Measurements from ENCODE around the gene PRICKLE2. TPM values are rescaled to one million over a fixed set of nuclear protein-coding genes. Genes with fewer than 3 reads are reported as not detected.

The PRICKLE2 gene
- total and polyA plus RNA-seq, 2 experiments from 2014 or later: 8.5 to 30.3 TPM

GRCh38 chr3:64057231-64057630 lies 168.0 kb downstream of the PRICKLE2 start:
- Histone ChIP-seq H3K79me2 (no peaks in the 10 kb centered on the region), H2AFZ (no peak overlapping the region), H3K27me3 (no peaks in the 10 kb centered on the region), H3K36me3 (replicated peaks; ENCODE audit: insufficient read depth, low read depth) (no peaks in the 10 kb centered on the region), H4K20me1 (ENCODE audit: insufficient read depth, poor library complexity, severe bottlenecking) (no peaks in the 10 kb centered on the region), H3K9me3 (ENCODE audit: low read depth) (no peaks in the 10 kb centered on the region), H3K9me2 (replicated peaks; ENCODE audit: insufficient read depth) (no peaks in the 10 kb centered on the region), H3K4me2 (no peak overlapping the region), H3K27ac (no peak overlapping the region), H3K4me3 (no peak overlapping the region), H3K4me1 (ENCODE audit: insufficient read depth) (no peaks in the 10 kb centered on the region)
- TF ChIP-seq EZH2 (IDR thresholded peaks at IDR 0.05; ENCODE audit: borderline replicate concordance): no peak
- no peak for TF ChIP-seq EZH2phosphoT487 (IDR thresholded peaks at IDR 0.05; ENCODE audit: low read depth, severe bottlenecking, unreplicated experiment)
- TF ChIP-seq, protein P1, sequence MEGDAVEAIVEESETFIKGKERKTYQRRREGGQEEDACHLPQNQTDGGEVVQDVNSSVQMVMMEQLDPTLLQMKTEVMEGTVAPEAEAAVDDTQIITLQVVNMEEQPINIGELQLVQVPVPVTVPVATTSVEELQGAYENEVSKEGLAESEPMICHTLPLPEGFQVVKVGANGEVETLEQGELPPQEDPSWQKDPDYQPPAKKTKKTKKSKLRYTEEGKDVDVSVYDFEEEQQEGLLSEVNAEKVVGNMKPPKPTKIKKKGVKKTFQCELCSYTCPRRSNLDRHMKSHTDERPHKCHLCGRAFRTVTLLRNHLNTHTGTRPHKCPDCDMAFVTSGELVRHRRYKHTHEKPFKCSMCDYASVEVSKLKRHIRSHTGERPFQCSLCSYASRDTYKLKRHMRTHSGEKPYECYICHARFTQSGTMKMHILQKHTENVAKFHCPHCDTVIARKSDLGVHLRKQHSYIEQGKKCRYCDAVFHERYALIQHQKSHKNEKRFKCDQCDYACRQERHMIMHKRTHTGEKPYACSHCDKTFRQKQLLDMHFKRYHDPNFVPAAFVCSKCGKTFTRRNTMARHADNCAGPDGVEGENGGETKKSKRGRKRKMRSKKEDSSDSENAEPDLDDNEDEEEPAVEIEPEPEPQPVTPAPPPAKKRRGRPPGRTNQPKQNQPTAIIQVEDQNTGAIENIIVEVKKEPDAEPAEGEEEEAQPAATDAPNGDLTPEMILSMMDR (IDR thresholded peaks at IDR 0.05; ENCODE audit: poor library complexity): no peak
- WGBS (ENCODE audit: low lambda C conversion rate, missing lambda C conversion rate): 94% methylated on average over 4 of the region's 4 CpGs
- DNase-seq (ENCODE audit: low spot score): no peak

DNA sequence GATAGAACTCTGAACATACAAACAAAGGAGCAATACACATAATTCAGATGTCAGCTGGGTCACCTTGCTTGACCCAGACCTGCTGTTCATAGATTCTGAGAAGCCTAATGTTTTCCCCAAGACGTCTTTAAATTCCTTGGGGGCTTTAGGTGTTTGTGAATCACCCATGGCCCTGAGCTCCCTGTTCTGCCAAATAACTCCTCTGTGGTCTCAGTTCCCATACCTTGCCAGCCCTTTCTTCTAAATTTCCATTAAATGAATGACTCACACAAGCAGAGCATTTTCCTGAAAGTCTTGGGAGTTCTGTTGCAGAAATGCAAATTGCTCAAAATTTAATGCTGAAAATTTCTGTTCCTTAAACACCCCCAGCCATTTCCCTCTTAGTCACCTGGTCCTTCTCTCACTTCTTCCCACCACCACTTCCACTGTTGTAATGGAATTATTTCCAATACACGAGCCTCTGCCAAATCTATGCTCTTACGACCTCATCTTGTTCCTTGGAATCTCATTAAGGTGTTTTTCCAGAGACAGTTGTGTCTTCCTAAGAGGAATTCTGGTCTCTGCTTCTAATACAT lies 168.6 kb downstream of the PRICKLE2 start:
- DNase-seq (ENCODE audit: low spot score): no peak
- Histone ChIP-seq H3K4me1 (ENCODE audit: insufficient read depth) (no peaks in the 10 kb centered on the region), H3K4me3 (no peak overlapping the region), H3K79me2 (no peaks in the 10 kb centered on the region), H3K36me3 (replicated peaks; ENCODE audit: insufficient read depth, low read depth) (no peaks in the 10 kb centered on the region), H3K27me3 (no peaks in the 10 kb centered on the region), H3K4me2 (no peak overlapping the region), H3K27ac (no peak overlapping the region), H2AFZ (no peak overlapping the region), H3K9me2 (replicated peaks; ENCODE audit: insufficient read depth) (no peaks in the 10 kb centered on the region), H3K9me3 (ENCODE audit: low read depth) (no peaks in the 10 kb centered on the region), H4K20me1 (ENCODE audit: insufficient read depth, poor library complexity, severe bottlenecking) (no peaks in the 10 kb centered on the region)
- WGBS (ENCODE audit: low lambda C conversion rate, missing lambda C conversion rate): 74% methylated on average over 3 of the region's 3 CpGs
- TF ChIP-seq, protein P1 (IDR thresholded peaks at IDR 0.05; ENCODE audit: poor library complexity): no peak
- TF ChIP-seq EZH2phosphoT487 (IDR thresholded peaks at IDR 0.05; ENCODE audit: low read depth, severe bottlenecking, unreplicated experiment): no peak
- no peak for TF ChIP-seq EZH2 (IDR thresholded peaks at IDR 0.05; ENCODE audit: borderline replicate concordance)

DNA sequence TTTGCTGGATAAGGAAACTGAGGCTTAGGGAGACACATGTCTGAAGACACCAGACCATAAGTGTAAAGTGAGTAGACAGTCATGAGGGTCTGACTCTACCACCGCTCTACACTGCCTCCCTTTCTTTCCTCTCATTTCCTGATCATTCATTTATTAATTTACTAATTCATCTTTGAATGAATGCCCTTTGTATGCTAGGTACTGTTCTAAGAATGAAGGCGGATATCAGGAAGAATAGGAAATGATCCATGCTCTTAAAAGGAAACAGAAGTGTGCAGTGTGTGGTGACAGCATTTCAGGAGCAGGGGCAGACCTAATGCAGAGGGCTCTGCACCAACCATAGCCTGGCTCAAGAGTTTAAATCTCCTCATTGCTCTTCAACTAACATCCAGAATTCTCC lies 170.2 kb downstream of the PRICKLE2 start:
- Histone ChIP-seq H3K4me3 (no peak overlapping the region), H3K4me1 (ENCODE audit: insufficient read depth) (no peaks in the 10 kb centered on the region), H3K4me2 (no peak overlapping the region), H3K9me2 (replicated peaks; ENCODE audit: insufficient read depth) (no peaks in the 10 kb centered on the region), H3K9me3 (ENCODE audit: low read depth) (no peaks in the 10 kb centered on the region), H3K79me2 (no peaks in the 10 kb centered on the region), H3K27me3 (no peaks in the 10 kb centered on the region), H3K36me3 (replicated peaks; ENCODE audit: insufficient read depth, low read depth) (no peaks in the 10 kb centered on the region), H4K20me1 (ENCODE audit: insufficient read depth, poor library complexity, severe bottlenecking) (no peaks in the 10 kb centered on the region), H3K27ac (no peak overlapping the region), H2AFZ (no peak overlapping the region)
- 92% methylated on average over 2 of the region's 2 CpGs for WGBS (ENCODE audit: low lambda C conversion rate, missing lambda C conversion rate)
- no peak for TF ChIP-seq EZH2phosphoT487 (IDR thresholded peaks at IDR 0.05; ENCODE audit: low read depth, severe bottlenecking, unreplicated experiment)
- TF ChIP-seq EZH2 (IDR thresholded peaks at IDR 0.05; ENCODE audit: borderline replicate concordance): no peak
- TF ChIP-seq, protein P1 (IDR thresholded peaks at IDR 0.05; ENCODE audit: poor library complexity): no peak
- no peak for DNase-seq (ENCODE audit: low spot score)

Data from hepatocyte (in vitro differentiated cells).